DMS53 treated with DMSO at 0.1 percent for 48 hours (cell line): ENCODE data around the gene POU2AF1.

Experiments used
- DNase-seq: peaks from one replicate; lab custom pipeline; 2025; ENCODE audit not compliant: unreplicated experiment; lab: John Stamatoyannopoulos, UW

The POU2AF1 gene

DNA sequence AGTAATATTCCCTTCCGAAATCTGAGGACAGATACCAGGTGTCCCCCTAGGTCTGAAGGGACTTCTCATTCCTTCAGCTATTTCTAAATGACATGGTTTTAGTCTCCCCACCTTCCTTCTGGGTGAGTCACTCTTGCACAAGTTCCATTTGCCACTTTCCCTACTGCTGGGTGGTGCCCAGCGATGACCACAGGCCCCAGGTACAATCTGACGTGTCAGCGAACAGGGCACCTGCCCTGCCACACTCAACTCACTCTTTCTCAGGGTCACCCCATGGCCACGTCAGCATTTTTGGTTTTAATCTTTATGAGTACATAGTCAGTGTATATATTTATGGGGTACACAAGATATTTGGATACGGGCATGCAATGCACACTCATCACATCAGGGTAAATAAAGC lies 17.2 kb downstream of the POU2AF1 start:
- DNase-seq, result no peak

DNA sequence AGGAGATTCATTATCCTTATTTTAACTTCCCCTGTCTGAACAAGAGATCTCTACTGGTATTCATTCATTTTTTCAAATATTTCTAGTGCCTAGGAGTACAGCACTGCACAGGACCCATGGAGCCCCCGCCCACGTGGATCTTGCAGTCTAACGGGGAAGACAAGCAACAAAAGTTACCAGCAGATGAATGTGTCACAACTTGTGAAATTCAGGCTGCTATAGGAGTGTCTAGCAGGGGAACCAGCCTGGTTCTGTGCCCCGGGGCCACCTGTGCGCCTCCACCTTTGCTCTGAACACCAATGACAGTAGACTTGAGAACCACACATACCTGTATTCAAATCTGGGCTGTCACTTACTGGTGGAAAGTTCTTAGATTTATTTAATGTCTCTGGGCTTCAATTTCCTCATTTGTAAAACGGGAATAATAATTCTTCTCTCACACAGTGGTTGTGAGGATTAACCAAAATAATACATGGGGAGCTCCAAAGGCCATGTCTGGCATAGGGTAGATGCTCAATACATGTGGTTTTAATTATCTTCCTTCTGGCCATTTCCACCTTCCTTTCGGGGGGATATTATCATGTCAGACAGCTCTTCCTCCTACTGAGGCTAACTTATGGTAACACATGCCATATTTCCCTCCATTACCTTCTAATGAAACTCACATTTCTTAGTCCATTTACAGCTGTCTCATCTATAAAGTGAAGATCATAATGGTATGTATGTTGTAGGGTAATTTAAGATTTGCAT lies 17.8 kb downstream of the POU2AF1 start:
- DNase-seq, result no peak

GRCh38 chr11:111360150-111361043 lies 18.7 kb downstream of the POU2AF1 start:
- peak; percentile 82 for DNase-seq

GRCh38 chr11:111359223-111360149 lies 19.6 kb downstream of the POU2AF1 start:
- DNase-seq, result no peak

GRCh38 chr11:111358038-111359001 lies 20.8 kb downstream of the POU2AF1 start:
- DNase-seq, result no peak

DNA sequence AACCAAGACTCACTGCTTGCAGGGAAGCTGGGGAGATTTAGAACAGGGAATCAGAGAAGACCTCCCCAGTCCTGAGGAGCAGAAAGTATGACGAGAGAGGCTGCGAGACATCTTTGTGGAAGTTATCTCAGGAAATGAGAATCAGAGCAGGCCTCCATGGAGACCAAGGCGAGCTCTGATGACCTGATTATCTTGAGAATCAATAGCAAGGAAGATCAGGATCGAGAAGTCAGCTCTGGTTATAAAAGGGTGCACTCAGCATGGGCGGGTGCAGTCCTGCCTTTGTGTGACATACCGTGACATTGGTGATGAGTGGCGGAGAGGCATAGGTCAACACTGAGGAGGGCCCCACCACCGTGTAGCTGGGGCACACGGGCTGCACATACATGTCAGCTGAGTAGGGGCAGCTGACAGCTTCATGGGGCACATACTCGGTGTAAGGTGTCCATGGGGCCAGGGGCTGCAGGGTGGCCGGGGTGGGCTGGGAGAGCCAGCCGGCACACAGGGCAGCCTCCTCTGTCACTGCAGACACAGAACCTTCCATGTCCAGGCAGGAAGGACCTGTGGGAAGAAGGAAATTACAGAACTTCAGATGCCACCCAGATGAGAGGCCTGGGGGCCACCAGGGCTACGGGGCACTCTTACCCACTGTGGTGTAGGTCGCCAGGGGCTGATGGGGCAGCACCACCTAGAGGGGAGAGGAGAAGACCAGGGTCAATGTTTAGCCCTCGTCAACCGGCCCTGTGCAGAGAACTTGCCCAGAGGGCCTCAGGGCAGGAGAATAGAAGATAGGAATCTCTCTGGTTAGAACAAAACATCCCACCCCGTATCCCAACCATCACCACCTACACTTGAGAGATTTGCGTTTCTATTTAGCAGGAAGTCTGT lies 21.7 kb downstream of the POU2AF1 start:
- DNase-seq, result no peak

DNA sequence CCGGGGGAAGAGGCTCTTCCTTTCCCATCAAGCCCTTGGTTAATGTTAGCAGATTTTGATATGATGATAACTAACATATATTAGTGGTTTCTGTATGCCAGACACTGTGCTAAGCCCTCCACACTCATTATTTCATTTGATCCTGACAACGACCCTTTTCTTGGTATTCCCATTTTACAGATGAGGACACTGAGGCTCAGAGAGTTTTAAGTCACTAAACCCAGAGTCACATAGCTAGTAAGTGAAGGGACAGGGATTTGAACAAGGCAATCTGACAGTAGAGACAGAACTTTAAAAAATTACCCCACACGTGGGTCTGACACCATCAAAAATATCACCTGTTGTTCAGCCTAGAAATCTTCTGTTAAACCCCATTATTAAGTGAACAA lies 22.4 kb downstream of the POU2AF1 start:
- no peak for DNase-seq

DNA sequence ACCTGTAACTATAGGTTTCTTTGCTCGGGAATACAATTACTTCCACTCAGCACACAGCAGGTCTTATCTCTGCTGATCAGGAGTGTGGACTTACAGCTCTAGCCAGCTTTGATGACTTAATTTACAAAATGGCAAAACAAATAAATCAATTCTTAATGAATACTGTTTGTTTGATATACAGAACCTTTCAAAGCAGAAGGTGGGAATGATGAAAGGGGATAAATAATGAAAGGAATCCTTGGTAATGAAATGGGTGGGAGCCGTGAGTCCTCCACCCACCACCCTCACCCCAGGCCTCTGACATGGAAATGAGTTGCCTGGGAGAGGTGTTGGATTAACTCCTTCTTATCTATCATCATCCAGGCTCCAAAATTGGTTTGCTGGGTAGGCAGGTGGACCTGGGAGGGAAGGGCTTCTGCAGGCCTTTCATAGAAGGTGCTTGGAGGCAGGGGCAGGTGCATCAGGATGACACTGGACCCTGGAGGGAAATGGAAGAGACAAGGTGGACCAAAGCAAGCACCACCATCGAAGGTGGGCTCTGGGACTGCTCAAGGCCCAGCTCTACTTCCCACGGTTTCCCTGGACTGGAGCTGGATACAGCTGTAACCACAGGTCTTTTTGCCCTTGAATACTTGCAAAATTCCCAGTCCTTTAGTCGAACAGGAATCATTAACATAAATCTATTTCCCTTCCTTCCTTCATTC lies 23.0 kb downstream of the POU2AF1 start:
- no peak for DNase-seq

DNA sequence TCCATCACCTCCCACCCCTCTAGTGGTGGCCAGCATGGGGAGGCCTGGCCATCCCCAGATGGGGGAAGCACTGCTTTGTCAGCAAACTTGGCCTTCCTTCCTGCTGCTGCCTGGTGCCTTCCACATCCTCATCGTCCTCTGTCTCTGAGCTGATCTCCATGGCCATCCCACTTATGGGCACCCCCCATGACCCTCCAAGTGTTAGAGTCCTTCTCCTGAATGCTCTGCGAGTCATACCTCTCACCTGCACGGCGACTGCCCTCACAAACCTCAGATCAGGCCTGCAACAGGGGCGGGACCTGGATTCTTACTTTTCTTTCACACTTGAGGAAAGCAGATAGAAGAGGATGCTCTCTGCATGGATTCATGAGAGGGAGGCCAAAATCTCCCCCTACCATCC lies 24.0 kb downstream of the POU2AF1 start:
- DNase-seq, result no peak

GRCh38 chr11:111354601-111354891 lies 24.5 kb downstream of the POU2AF1 start:
- DNase-seq, result no peak

DNA sequence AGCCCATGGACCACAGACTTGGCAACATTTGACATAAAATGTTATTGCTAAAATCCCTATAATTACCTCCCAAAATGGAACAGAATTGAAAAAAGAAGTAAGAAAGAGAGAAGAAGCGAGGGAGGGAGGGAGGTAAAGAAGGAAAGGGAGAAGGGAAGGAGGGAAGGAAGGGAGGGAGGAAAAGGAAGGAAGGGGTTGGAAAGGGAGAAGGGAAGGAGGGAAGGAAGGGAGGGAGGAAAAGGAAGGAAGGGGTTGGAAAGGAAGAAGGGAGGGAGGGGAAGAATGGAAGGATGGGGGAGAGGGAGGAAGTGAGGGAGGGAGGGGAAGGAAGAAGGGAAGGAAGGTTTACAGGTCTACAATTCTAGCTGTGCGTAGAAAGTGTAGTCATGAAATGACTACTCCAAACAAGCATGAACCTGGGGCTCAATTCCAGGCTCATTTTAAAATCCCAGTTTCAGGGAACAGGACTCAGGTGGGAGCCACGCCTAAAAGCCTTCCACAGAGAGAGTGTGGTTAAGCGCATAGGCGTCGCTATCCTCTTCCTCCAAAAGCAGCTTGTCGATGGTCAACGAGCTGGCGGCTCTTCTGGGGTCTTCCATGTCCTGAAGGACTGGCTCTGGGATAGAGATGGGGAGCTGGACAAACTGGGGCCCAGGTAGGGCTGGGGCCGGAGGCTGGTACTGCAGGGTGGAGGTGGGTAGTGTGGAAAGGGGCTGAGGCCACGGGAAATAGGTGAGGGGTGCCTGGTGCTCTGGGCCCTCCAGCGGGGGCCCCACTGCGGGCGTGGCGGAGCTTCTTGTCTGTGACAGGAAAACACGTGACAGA lies 25.1 kb downstream of the POU2AF1 start:
- no peak for DNase-seq

GRCh38 chr11:111352935-111353710 lies 26.0 kb downstream of the POU2AF1 start:
- DNase-seq, result no peak

DNA sequence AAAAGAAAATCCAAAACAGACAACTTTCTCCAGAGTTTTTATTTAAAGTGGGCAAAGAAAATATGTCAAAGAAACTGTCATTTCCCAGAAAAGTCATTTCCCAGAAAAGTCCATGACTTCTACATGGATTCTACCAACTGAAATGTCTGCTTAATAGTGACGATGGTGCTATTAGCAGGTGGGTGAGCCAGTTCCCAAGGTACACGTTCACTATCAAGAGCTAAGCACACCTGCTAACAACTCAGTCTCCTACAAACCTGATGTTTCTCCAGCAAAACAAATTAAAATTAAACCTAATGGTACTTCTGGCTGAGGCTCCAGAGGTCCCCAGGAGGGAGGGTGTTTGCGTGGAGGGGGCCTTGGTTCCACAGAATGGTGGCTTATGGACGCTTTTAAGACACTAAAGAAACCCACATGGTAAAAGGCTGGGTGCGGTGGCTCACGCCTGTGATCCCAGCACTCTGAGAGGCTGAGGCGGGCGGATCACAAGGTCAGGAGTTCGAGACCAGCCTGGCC lies 26.8 kb downstream of the POU2AF1 start:
- no peak for DNase-seq

- no peak for DNase-seq
Observed at GRCh38 chr11:111351374-111352055, 27.6 kb downstream of the POU2AF1 start.

DNA sequence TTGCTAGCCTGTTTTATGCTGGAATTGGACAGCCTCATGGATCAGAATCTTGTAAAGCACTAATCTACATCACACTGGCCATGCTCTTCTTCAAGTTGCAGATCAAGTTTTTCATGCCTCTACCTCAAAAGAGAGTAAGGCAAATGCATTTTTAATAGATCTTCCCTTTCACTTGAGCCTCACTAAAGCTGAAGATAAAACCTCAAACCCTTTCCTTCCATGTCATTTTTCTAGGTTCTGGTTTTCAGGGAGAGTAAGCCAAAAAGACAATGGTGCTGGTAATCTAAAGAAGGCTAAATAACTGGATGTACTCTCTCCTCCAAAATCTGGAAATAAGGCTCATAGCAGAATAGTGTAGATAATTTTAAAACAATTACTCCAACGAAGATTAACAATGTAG lies 28.3 kb downstream of the POU2AF1 start:
- no peak for DNase-seq

- no peak for DNase-seq
Observed at GRCh38 chr11:111349191-111349695, 29.8 kb downstream of the POU2AF1 start.
